Measurements from ENCODE around the gene KLF5. TPM values are rescaled to one million over a fixed set of nuclear protein-coding genes. Genes with fewer than 3 reads are reported as not detected.

Gene KLF5
- total and polyA plus RNA-seq, 2 experiments from 2014 or later, result 1.5 to 1.8 TPM

GRCh38 chr13:73063166-73063565 is 4.4 kb downstream of the KLF5 start:
- peaks cover 4% of the 10 kb centered on the region for H3K36me3 Mint-ChIP-seq (ENCODE audit: low read depth)
- Histone ChIP-seq H3K79me2 (replicated peaks; ENCODE audit: insufficient read depth) (no peaks in the 10 kb centered on the region), H3K27ac (ENCODE audit: low read depth) (no peak overlapping the region), H3K4me1 (ENCODE audit: insufficient read depth) (peaks cover 44% of the 10 kb centered on the region), H2AFZ (no peak overlapping the region), H3K9me2 (ENCODE audit: insufficient read depth) (no peaks in the 10 kb centered on the region), H3F3A (replicated peaks; ENCODE audit: low read depth) (no peaks in the 10 kb centered on the region), H3K27me3 (ENCODE audit: insufficient read depth) (peaks cover 47% of the 10 kb centered on the region), H3K4me3 (no peak overlapping the region), H3K4me2 (no peak overlapping the region), H3K36me3 (ENCODE audit: insufficient read depth) (no peaks in the 10 kb centered on the region), H4K20me1 (replicated peaks; ENCODE audit: insufficient read depth) (no peaks in the 10 kb centered on the region)
- H3K27me3 Mint-ChIP-seq (ENCODE audit: insufficient read depth, low read depth, poor library complexity), result peaks cover 39% of the 10 kb centered on the region
- TF ChIP-seq STAT1 (IDR thresholded peaks at IDR 0.05; ENCODE audit: unreplicated experiment) (no peak), REST (IDR thresholded peaks at IDR 0.05; ENCODE audit: unreplicated experiment) (no peak), NANOG (IDR thresholded peaks at IDR 0.05; ENCODE audit: borderline replicate concordance) (no peak), ZNF114 (CRISPR knock-in tag; IDR thresholded peaks at IDR 0.05) (no peak), CREB1 (CRISPR knock-in tag; IDR thresholded peaks at IDR 0.05; ENCODE audit: low read depth) (no peak), JUNB (IDR thresholded peaks at IDR 0.05; ENCODE audit: unreplicated experiment) (no peak), ZNF462 (CRISPR knock-in tag; IDR thresholded peaks at IDR 0.05) (no peak), POLR2AphosphoS5 (IDR thresholded peaks at IDR 0.05; ENCODE audit: low read depth) (no peak), EZH2phosphoT487 (IDR thresholded peaks at IDR 0.05; ENCODE audit: unreplicated experiment) (no peak), ZNF331 (CRISPR knock-in tag; IDR thresholded peaks at IDR 0.05; ENCODE audit: low read depth) (no peak), ETS1 (IDR thresholded peaks at IDR 0.05) (no peak), EZH2 (IDR thresholded peaks at IDR 0.05; ENCODE audit: low read depth, unreplicated experiment) (no peak)
- TF ChIP-seq, protein P1, sequence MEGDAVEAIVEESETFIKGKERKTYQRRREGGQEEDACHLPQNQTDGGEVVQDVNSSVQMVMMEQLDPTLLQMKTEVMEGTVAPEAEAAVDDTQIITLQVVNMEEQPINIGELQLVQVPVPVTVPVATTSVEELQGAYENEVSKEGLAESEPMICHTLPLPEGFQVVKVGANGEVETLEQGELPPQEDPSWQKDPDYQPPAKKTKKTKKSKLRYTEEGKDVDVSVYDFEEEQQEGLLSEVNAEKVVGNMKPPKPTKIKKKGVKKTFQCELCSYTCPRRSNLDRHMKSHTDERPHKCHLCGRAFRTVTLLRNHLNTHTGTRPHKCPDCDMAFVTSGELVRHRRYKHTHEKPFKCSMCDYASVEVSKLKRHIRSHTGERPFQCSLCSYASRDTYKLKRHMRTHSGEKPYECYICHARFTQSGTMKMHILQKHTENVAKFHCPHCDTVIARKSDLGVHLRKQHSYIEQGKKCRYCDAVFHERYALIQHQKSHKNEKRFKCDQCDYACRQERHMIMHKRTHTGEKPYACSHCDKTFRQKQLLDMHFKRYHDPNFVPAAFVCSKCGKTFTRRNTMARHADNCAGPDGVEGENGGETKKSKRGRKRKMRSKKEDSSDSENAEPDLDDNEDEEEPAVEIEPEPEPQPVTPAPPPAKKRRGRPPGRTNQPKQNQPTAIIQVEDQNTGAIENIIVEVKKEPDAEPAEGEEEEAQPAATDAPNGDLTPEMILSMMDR (conservative IDR thresholded peaks at IDR 0.05; ENCODE audit: low read depth in 2 of 2), result no peak
- H3K9me3 Mint-ChIP-seq, result no peaks in the 10 kb centered on the region; the same call in 2 of the 3 replicates
- no peak overlapping the region for H3K27ac Mint-ChIP-seq
- peaks cover 53% of the 10 kb centered on the region for H3K4me1 Mint-ChIP-seq
- H3K4me3 Mint-ChIP-seq, result no peak overlapping the region
- ATAC-seq (no peak), DNase-seq (ENCODE audit: low spot score) (no peak)
